COLO668 (cell line): ENCODE results near the gene STX16.

ENCODE experiments used
- DNase-seq: peaks from one replicate; lab custom pipeline; 2025; ENCODE audit not compliant: unreplicated experiment; lab: John Stamatoyannopoulos, UW

Gene STX16

GRCh38 chr20:58650776-58651558 is at the start of gene STX16:
STX16 (plus strand) TSS chr20:58651283; CDS start chr20:58652007, 724 bp downstream.
- peak; percentile 94 for DNase-seq

GRCh38 chr20:58602124-58602523 is 49.0 kb upstream of the STX16 start:
- no peak for DNase-seq

GRCh38 chr20:58603721-58604120 is 47.4 kb upstream of the STX16 start:
- DNase-seq: no peak

GRCh38 chr20:58604128-58604881 is 46.8 kb upstream of the STX16 start:
- DNase-seq: no peak

- no peak for DNase-seq
These were observed 45.6 kb upstream of the STX16 start for GRCh38 chr20:58605292-58606065.

GRCh38 chr20:58606184-58606583 is 44.9 kb upstream of the STX16 start:
- no peak for DNase-seq

- no peak for DNase-seq
These were observed 42.8 kb upstream of the STX16 start for GRCh38 chr20:58608096-58608840.

GRCh38 chr20:58609026-58609425 is 42.1 kb upstream of the STX16 start:
- DNase-seq: no peak

GRCh38 chr20:58610071-58610800 is 40.8 kb upstream of the STX16 start:
- DNase-seq: no peak

- no peak for DNase-seq
These were observed 40.3 kb upstream of the STX16 start for GRCh38 chr20:58610811-58611210.

GRCh38 chr20:58611236-58612030 is 39.6 kb upstream of the STX16 start:
- DNase-seq: no peak

GRCh38 chr20:58612121-58612691 is 38.9 kb upstream of the STX16 start:
- DNase-seq: no peak

GRCh38 chr20:58613061-58613854 is 37.8 kb upstream of the STX16 start:
- no peak for DNase-seq

GRCh38 chr20:58614366-58614765 is 36.7 kb upstream of the STX16 start:
- DNase-seq: no peak

- DNase-seq: no peak
These were observed 35.9 kb upstream of the STX16 start for GRCh38 chr20:58614984-58615760.

GRCh38 chr20:58616411-58616810 is 34.7 kb upstream of the STX16 start:
- no peak for DNase-seq

- no peak for DNase-seq
These were observed 33.9 kb upstream of the STX16 start for GRCh38 chr20:58617158-58617557.
